AG09309 (cell line): Measurements from ENCODE around the gene MAN1A1.

Experiments
- DNase-seq: peaks from one replicate; pipeline ENCODE4 v3.0.0-alpha.2; 2010; ENCODE audit warnings: low read depth
- H3K4me3 ChIP-seq: 2 replicates; pipeline ENCODE4 v1.5.1; 2011; ENCODE audit warnings: mild to moderate bottlenecking, low read depth, low read length, moderate library complexity; ENCODE audit not compliant: control insufficient read depth
- TF ChIP-seq, protein P1 (sequence below): IDR thresholded peaks from 2 replicates; pipeline ENCODE4 v1.5.1; 2011; ENCODE audit warnings: mild to moderate bottlenecking, low read depth, low read length, inconsistent platforms; ENCODE audit not compliant: insufficient read depth, control insufficient read depth; ENCODE audit errors: missing control alignments

MAN1A1 gene

GRCh38 chr6:119347466-119348095 lies 2.0 kb downstream of the MAN1A1 start:
- DNase-seq = no peak
- H3K4me3 ChIP-seq = peak overlapping the region; percentile 88
- TF ChIP-seq, protein P1, sequence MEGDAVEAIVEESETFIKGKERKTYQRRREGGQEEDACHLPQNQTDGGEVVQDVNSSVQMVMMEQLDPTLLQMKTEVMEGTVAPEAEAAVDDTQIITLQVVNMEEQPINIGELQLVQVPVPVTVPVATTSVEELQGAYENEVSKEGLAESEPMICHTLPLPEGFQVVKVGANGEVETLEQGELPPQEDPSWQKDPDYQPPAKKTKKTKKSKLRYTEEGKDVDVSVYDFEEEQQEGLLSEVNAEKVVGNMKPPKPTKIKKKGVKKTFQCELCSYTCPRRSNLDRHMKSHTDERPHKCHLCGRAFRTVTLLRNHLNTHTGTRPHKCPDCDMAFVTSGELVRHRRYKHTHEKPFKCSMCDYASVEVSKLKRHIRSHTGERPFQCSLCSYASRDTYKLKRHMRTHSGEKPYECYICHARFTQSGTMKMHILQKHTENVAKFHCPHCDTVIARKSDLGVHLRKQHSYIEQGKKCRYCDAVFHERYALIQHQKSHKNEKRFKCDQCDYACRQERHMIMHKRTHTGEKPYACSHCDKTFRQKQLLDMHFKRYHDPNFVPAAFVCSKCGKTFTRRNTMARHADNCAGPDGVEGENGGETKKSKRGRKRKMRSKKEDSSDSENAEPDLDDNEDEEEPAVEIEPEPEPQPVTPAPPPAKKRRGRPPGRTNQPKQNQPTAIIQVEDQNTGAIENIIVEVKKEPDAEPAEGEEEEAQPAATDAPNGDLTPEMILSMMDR = no peak

DNA sequence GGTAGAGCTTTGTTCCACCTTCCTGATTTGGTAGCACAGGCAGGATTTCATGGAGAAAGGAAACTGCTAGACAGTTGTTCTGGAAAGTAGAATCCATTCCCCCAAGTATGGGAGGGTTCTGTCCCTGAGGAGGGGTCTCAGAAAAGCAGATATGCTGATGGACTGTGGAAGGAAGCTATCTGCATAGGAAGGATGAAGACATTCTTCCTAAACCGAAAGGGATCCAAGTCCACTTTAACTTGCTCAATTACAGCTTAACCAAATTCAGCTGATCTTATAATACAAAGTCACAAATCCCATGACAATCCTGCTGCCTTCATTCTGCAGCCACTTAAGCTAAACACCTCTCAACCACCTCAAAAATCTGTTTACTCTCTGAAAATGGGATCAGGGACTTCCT lies 2.6 kb downstream of the MAN1A1 start:
- H3K4me3 ChIP-seq = peak overlapping the region; percentile 18; the same call in 1 of the 2 replicates
- TF ChIP-seq, protein P1 = no peak
- DNase-seq = no peak

DNA sequence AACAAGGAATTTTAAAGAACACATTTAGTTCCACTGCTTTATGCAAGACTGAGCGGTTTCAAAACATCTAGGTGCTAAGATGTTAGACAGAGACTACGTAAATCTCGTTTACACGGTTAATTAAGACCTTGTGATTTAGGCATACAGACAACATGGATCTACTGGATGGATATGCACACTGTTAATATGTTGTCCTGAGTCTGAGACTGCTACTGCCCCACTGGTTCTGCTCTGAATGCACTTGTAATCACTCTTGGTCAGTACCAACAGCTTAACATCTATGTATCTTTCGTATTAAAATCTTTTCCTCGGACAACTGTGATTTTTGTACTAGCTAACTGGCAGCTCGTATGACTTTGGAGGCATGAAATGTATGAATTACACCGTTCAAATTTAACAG lies 3.1 kb downstream of the MAN1A1 start:
- TF ChIP-seq, protein P1 = no peak
- no peak overlapping the region for H3K4me3 ChIP-seq
- DNase-seq = no peak

- DNase-seq = no peak
- TF ChIP-seq, protein P1 = no peak
- H3K4me3 ChIP-seq = no peak overlapping the region
These were observed 4.4 kb downstream of the MAN1A1 start for GRCh38 chr6:119345114-119345513.

GRCh38 chr6:119344306-119344705 lies 5.3 kb downstream of the MAN1A1 start:
- TF ChIP-seq, protein P1 = no peak
- no peak for DNase-seq
- no peak overlapping the region for H3K4me3 ChIP-seq

- TF ChIP-seq, protein P1 = no peak
- no peak for DNase-seq
- H3K4me3 ChIP-seq = no peak overlapping the region
These were observed 5.9 kb downstream of the MAN1A1 start for GRCh38 chr6:119343573-119344146.
